Kidney epithelial cell (primary cell): ENCODE data around the gene FGFR3. TPM values are rescaled to one million over a fixed set of nuclear protein-coding genes. Genes with fewer than 3 reads are reported as not detected.

ENCODE experiments used
- DNase-seq: peaks from one replicate; pipeline ENCODE4 v3.0.0-alpha.2; 2010; ENCODE audit warnings: low read depth
- H3K27me3 ChIP-seq: 2 replicates; pipeline ENCODE4 v1.6.0; 2011; ENCODE audit warnings: low read length; ENCODE audit not compliant: control insufficient read depth, insufficient read depth
- H3K36me3 ChIP-seq: 2 replicates; pipeline ENCODE4 v1.5.1; 2011; ENCODE audit warnings: low read length; ENCODE audit not compliant: control insufficient read depth, insufficient read depth
- H3K4me3 ChIP-seq: 2 replicates; pipeline ENCODE4 v1.5.1; 2011; ENCODE audit warnings: low read depth, mild to moderate bottlenecking, control low read depth, low read length
- CTCF ChIP-seq: IDR thresholded peaks from 2 replicates; pipeline ENCODE4 v1.5.1; 2011; ENCODE audit warnings: mild to moderate bottlenecking, moderate library complexity, low read length, control low read depth, inconsistent platforms; ENCODE audit not compliant: insufficient read depth, poor library complexity, severe bottlenecking
- total RNA-seq: library from RNA; depleted of rRNA; stranded (reverse); fragments of >200 nt; gene quantifications from 2 replicates; pipeline ENCODE4 v1.2.3, GENCODE V29; 2015

The FGFR3 gene
- total RNA-seq, 1 donor from 2014 or later, result 3.2 TPM

DNA sequence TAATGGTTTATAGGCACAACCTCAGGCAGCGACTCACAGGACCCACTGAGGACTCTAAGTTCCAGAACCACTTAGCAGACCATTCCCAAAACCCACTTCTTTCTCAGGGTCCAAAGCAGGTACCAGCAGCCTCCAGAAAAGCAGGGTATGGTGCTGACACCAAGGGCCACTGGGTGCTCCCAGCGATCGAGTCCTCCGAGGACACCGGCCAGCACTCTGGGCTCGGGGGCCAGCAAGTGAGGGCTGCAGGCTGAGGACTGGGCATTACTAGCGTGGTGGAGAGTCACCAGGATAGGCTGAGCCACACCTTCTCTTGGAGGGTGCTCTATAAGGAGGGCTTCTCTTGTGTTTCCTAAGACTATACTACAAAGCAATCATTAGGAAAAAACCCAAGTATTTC, 43.6 kb downstream of the FGFR3 start:
- H3K4me3 ChIP-seq, result no peak overlapping the region
- TF ChIP-seq CTCF, result no peak
- peaks cover 5% of the 10 kb centered on the region for H3K36me3 ChIP-seq
- H3K27me3 ChIP-seq, result no peaks in the 10 kb centered on the region
- no peak for DNase-seq

GRCh38 chr4:1837069-1837468, 44.0 kb downstream of the FGFR3 start:
- Histone ChIP-seq H3K36me3 (peaks cover 5% of the 10 kb centered on the region), H3K4me3 (no peak overlapping the region), H3K27me3 (no peaks in the 10 kb centered on the region)
- TF ChIP-seq CTCF, result no peak
- DNase-seq, result no peak

GRCh38 chr4:1839282-1839681, 46.2 kb downstream of the FGFR3 start:
- no peaks in the 10 kb centered on the region for H3K27me3 ChIP-seq
- peaks cover 3% of the 10 kb centered on the region for H3K36me3 ChIP-seq
- no peak for DNase-seq
- no peak for TF ChIP-seq CTCF
- no peak overlapping the region for H3K4me3 ChIP-seq

GRCh38 chr4:1841201-1841886, 48.3 kb downstream of the FGFR3 start:
- Histone ChIP-seq H3K27me3 (no peaks in the 10 kb centered on the region), H3K36me3 (peaks cover 3% of the 10 kb centered on the region), H3K4me3 (no peak overlapping the region)
- no peak for DNase-seq
- TF ChIP-seq CTCF, result no peak

GRCh38 chr4:1841887-1842210, 48.8 kb downstream of the FGFR3 start:
- Histone ChIP-seq H3K4me3 (no peak overlapping the region), H3K36me3 (no peaks in the 10 kb centered on the region), H3K27me3 (no peaks in the 10 kb centered on the region)
- DNase-seq, result no peak
- TF ChIP-seq CTCF, result no peak

GRCh38 chr4:1842339-1842895, 49.3 kb downstream of the FGFR3 start:
- H3K4me3 ChIP-seq, result no peak overlapping the region
- DNase-seq, result no peak
- no peaks in the 10 kb centered on the region for H3K27me3 ChIP-seq
- no peaks in the 10 kb centered on the region for H3K36me3 ChIP-seq
- TF ChIP-seq CTCF, result no peak
